Activated CD8-positive, alpha-beta memory T cell treated with anti-CD3 and anti-CD28 coated beads, Interleukin-2, amount 10 ng/mL, durations not matched to agents 7 days and 5 days (primary cell): ENCODE results near the gene MBD5. TPM values are rescaled to one million over a fixed set of nuclear protein-coding genes. Genes with fewer than 3 reads are reported as not detected.

Experiments
- ATAC-seq: fragments of 150-1000 bp; cut with Tn5 transposase; one replicate; pipeline ENCODE4 v1.10.0; 2021; ENCODE audit warnings: moderate library complexity
- CTCF ChIA-PET: fragments of 350-600 bp; sonication (Branson Sonifier 250); formaldehyde crosslinking; loops from one replicate; lab custom pipeline; 2021; ENCODE audit warnings: antibody characterized with exemption; lab: Charles Lee
- DNase-seq: peaks from one replicate; pipeline ENCODE4 v3.0.0-alpha.2; 2020
- H3K27ac Mint-ChIP-seq: one replicate; pipeline ENCODE4 v1.8.0; 2021; ENCODE audit warnings: mild to moderate bottlenecking, mixed read lengths
- H3K27me3 Mint-ChIP-seq: one replicate; pipeline ENCODE4 v1.8.0; 2021; ENCODE audit warnings: mixed read lengths
- H3K36me3 Mint-ChIP-seq: one replicate; pipeline ENCODE4 v1.8.0; 2021; ENCODE audit warnings: mild to moderate bottlenecking, mixed read lengths
- H3K4me1 Mint-ChIP-seq: one replicate; pipeline ENCODE4 v1.8.0; 2021; ENCODE audit warnings: mixed read lengths
- H3K4me3 Mint-ChIP-seq: one replicate; pipeline ENCODE4 v1.8.0; 2021; ENCODE audit warnings: mild to moderate bottlenecking, moderate library complexity, mixed read lengths
- H3K9me3 Mint-ChIP-seq: one replicate; pipeline ENCODE4 v1.8.0; 2022; ENCODE audit warnings: low read depth, mixed read lengths
- total RNA-seq, 2 experiments: library from RNA; stranded (reverse); gene quantifications; one replicate each; pipeline ENCODE4 v1.2.3, GENCODE V29; 2021

MBD5 gene
- total RNA-seq, 2 experiments from 2014 or later, result 24.6 to 44.8 TPM

GRCh38 chr2:148554459-148555247 is 533.8 kb downstream of the MBD5 start:
- no peaks in the 10 kb centered on the region for H3K4me1 Mint-ChIP-seq
- DNase-seq (no peak), ATAC-seq (no peak)
- no peak overlapping the region for H3K27ac Mint-ChIP-seq
- H3K36me3 Mint-ChIP-seq, result no peaks in the 10 kb centered on the region
- no peak overlapping the region for H3K4me3 Mint-ChIP-seq
- no peaks in the 10 kb centered on the region for H3K27me3 Mint-ChIP-seq
- CTCF ChIA-PET, result interaction anchor here (1.2 to 3.4 kb wide), 5 partner anchors 31 to 565 kb away, joined by 3 to 15 read pairs (median 3); no protein-coding TSS in a partner anchor
- no peaks in the 10 kb centered on the region for H3K9me3 Mint-ChIP-seq

GRCh38 chr2:148555622-148556294 is 534.9 kb downstream of the MBD5 start:
- Mint-ChIP-seq H3K4me3 (no peak overlapping the region), H3K36me3 (no peaks in the 10 kb centered on the region), H3K27me3 (no peaks in the 10 kb centered on the region), H3K4me1 (no peaks in the 10 kb centered on the region), H3K27ac (no peak overlapping the region), H3K9me3 (no peaks in the 10 kb centered on the region)
- no peak for ATAC-seq
- CTCF ChIA-PET, result interaction anchor here (1.3 to 3.4 kb wide), 2 partner anchors 46 to 566 kb away, joined by 3 to 15 read pairs; no protein-coding TSS in a partner anchor
- DNase-seq, result no peak

- ATAC-seq (no peak), DNase-seq (no peak)
- Mint-ChIP-seq H3K27ac (no peak overlapping the region), H3K4me1 (no peaks in the 10 kb centered on the region), H3K9me3 (no peaks in the 10 kb centered on the region), H3K4me3 (no peak overlapping the region), H3K27me3 (no peaks in the 10 kb centered on the region), H3K36me3 (no peaks in the 10 kb centered on the region)
- CTCF ChIA-PET, result no interaction called here
Observed at GRCh38 chr2:148557844-148558436, 537.0 kb downstream of the MBD5 start.

GRCh38 chr2:148560496-148560895 is 539.6 kb downstream of the MBD5 start:
- DNase-seq (no peak), ATAC-seq (no peak)
- Mint-ChIP-seq H3K9me3 (no peaks in the 10 kb centered on the region), H3K27me3 (peaks cover 13% of the 10 kb centered on the region), H3K36me3 (no peaks in the 10 kb centered on the region), H3K4me3 (no peak overlapping the region), H3K4me1 (no peaks in the 10 kb centered on the region), H3K27ac (no peak overlapping the region)
- CTCF ChIA-PET, result interaction anchor here (1.4 kb wide), 1 partner anchor 51 kb away, joined by 4 read pairs; no protein-coding TSS in a partner anchor

- no peaks in the 10 kb centered on the region for H3K4me1 Mint-ChIP-seq
- peaks cover 19% of the 10 kb centered on the region for H3K27me3 Mint-ChIP-seq
- no peak overlapping the region for H3K4me3 Mint-ChIP-seq
- H3K9me3 Mint-ChIP-seq, result no peaks in the 10 kb centered on the region
- CTCF ChIA-PET, result interaction anchor here (1.4 kb wide), 1 partner anchor 52 kb away, joined by 4 read pairs; no protein-coding TSS in a partner anchor
- no peak for ATAC-seq
- H3K36me3 Mint-ChIP-seq, result no peaks in the 10 kb centered on the region
- DNase-seq, result no peak
- no peak overlapping the region for H3K27ac Mint-ChIP-seq
Observed at GRCh38 chr2:148561389-148561788, 540.5 kb downstream of the MBD5 start.

GRCh38 chr2:148565272-148565894 is 544.5 kb downstream of the MBD5 start:
- Mint-ChIP-seq H3K4me1 (peaks cover 23% of the 10 kb centered on the region), H3K27ac (no peak overlapping the region), H3K9me3 (no peaks in the 10 kb centered on the region), H3K27me3 (peaks cover 30% of the 10 kb centered on the region), H3K36me3 (no peaks in the 10 kb centered on the region), H3K4me3 (no peak overlapping the region)
- CTCF ChIA-PET, result no interaction called here
- ATAC-seq (no peak), DNase-seq (no peak)

Other genes with a start within 250 kb of the MBD5 start
- gene ACVR2A, start 176.1 kb upstream of the MBD5 start, total RNA-seq, result 1 to 10 TPM; 1.5 to 1.6 TPM
- 10 to 100 TPM; 23.0 to 26.8 TPM for gene ORC4, start 354 bp upstream of the MBD5 start, total RNA-seq